ENCODE data around the gene RGS1.

Gene RGS1, protein sequence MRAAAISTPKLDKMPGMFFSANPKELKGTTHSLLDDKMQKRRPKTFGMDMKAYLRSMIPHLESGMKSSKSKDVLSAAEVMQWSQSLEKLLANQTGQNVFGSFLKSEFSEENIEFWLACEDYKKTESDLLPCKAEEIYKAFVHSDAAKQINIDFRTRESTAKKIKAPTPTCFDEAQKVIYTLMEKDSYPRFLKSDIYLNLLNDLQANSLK
- total RNA-seq: 1,321 reads per million, percentile 100 among the genes with 10 or more reads in this experiment

DNA sequence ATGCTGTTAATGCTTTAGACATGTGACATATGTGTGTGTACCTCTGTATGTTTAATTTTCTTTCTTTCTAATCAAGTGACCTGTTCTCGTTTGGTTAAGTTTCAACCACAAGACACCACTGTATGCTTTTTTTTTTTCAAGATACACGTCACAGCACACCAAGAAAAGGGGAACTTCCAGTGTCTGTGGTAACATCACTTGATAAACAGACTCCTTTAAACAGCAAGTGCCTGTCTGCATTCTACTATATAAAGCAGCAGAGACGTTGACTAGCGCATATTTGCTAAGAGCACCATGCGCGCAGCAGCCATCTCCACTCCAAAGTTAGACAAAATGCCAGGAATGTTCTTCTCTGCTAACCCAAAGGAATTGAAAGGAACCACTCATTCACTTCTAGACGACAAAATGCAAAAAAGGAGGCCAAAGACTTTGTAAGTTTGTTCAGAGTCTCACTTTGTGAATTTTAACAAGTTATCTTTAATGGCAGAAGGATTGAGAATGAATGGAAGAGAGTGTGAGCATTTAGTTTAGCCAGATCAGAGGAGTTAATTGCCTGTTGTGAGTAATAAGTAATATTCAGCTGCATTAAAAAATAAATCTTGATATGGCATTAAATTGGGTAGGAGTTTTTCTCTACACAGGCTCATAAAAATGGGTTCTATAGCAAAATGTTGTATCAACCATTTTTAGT lies at the start of gene RGS1:
RGS1 (plus strand) TSS at position 275 of the 691 bp plus-strand sequence; CDS start at position 295, 20 bp downstream.
- DNase-seq: peak; percentile 64

DNA sequence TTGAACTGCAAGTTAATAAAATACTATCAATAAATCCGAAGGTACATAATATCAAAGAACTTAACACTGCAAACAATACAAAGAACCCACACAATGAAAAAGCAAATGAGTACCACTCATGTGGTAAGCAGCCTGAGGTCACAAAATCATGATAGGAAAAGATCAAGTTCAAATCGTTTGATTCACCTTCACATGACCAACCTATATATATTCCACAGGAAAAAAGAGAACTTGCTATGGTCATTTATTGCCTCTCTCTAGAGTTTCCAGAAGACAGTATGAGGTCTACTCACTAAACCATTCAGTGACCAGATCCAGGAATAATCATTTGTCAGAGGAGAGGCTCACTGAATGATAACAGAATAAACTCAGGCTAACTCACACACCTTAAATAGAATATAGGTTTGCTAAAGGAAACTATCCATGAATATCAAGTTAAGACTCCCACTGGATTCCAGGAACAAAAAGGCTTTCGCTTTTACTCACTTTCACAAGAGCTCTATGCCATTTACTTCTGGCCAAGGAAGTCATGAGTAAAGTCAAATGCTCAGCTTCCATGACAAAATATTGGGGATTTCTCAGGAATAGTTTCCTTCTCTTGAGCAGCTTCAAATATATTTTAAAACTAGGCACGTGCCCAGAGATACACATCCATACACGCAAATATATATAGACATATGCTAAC lies 48.3 kb upstream of the RGS1 start:
- no peak for DNase-seq

DNA sequence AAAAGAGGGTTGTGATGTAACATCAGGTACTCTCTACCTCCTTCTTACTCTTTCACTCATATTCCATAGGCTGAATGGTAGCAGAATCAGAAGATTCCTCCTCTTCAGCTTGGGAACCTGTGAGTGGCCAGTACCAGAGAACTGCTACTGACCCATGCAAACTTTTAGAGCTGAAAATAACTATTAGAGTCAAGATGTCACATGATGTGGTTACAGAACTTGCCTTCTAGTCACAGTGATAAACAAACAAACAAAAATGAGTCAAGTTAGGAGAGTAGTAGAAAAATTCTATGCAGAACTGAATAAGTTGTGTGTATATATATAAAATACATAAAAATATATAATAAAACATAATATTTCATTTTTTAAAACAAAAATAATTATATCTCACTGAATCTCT lies 47.6 kb upstream of the RGS1 start:
- DNase-seq: no peak

DNA sequence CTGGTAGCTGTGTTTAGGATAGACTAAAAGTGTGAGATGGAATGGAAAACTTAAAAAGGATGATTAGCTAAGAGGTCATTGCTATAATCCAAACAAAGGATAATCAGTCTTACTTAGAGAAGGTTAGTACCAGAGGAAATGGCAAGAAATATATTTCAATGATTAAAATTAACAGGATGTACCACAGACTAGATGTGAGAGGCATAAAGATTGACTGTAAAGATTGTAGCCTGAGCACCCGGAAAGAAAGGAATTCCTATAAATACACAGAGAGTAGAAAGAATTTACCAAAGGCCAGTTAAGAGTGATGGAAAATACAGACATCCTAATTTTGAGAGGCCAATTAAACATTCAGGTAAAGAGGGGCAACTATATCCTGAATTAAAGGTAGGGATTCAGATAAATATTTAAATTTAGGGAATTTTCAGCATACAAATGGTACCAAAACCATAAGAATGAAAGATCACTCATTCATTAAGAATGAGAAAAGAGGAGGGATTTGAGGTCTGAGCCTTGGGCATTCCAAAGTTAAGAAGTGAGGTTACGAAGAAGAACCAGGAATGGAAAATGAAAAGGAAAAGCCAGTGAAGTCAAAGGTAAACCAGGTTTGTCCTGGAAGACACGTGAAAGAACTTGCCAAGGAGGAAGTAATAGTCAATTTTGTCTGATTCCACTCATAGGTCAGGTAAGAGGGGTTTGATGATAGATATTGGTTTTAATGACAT lies 46.4 kb upstream of the RGS1 start:
- no peak for DNase-seq

DNA sequence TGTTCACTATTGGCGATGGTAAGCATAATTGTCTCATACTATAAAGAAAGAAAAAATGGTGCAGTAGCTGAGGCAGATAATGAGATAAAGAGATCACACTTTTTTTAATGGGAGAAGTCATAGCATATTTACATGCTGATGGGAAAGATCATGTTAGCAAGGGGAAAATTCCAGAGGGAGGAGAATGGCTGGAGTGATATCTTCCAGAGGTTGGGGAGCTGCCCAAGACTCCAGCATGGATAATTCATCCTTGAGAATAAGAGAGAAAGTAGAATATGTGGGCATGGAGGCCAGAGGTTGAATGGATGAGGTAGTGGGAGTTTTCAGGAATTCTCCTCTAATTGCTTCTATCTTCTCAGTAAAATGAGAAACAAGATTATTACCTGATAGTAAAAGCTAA lies 45.8 kb upstream of the RGS1 start:
- DNase-seq: no peak

DNA sequence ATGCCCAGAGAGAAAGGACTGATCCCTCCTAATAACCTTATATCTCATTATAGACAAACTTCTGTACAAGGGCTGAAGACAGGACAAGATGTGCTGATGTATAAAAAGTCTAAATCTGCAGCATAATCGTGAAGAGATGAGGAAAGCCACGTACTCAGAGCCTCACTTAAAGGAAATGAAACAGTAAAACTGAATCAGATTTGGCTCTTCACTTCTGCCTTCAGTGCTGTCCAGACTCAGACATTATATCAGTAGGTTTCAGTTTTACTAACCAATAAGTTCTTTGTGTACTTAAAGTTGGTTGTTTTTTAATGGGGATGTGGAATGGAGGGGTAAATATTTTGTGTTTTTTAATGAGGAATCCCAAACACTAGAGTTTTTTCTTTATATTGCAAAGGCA lies 45.3 kb upstream of the RGS1 start:
- DNase-seq: no peak

DNA sequence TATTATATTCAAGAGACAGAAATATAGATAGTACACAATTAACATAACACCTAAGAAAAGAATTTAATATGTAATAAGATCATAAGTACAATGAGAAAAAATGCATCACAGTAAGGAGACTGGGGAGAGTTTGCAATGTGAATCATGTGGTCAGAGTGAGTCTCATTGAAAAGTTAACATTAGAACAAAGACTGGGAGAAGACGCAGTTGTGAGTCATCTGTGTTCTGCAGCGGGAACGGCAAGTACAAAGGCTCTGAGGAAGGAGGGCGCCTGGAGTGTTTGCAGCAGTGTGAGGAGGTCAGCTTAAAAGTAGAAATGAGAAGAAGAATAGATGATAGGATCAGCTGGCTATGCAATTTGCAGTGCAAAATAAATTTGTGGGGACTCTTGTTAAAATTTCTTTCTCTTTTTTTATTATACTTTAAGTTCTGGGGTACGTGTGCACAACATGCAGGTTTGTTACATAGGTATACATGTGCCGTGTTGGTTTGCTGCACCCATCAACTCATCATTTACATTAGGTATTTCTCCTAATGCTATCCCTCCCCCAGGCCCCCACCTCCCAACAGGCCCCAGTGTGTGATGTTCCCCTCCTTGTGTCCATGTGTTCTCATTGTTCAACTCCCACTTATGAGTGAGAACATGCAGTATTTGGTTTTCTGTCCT lies 44.4 kb upstream of the RGS1 start:
- peak; percentile 52 for DNase-seq

DNA sequence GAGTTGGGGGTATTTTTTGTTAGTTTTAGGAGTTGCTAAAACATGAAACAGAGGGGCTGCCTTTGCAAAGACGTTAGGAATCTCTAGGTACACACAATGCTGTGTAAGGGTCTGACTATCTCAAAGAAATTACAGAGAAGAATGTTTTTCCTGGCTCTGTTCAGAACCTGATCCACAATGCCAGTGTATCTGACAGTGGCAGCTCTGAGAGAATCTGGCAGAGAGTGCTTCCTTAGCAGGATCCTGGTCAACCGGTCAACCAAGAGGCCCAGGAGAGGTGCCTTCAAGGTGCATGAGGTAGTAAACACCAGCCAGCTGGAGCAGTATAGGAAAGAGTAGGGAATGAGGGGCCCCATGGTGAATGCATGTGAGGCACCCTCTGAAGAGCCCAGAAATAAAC lies 40.9 kb upstream of the RGS1 start:
- no peak for DNase-seq

DNA sequence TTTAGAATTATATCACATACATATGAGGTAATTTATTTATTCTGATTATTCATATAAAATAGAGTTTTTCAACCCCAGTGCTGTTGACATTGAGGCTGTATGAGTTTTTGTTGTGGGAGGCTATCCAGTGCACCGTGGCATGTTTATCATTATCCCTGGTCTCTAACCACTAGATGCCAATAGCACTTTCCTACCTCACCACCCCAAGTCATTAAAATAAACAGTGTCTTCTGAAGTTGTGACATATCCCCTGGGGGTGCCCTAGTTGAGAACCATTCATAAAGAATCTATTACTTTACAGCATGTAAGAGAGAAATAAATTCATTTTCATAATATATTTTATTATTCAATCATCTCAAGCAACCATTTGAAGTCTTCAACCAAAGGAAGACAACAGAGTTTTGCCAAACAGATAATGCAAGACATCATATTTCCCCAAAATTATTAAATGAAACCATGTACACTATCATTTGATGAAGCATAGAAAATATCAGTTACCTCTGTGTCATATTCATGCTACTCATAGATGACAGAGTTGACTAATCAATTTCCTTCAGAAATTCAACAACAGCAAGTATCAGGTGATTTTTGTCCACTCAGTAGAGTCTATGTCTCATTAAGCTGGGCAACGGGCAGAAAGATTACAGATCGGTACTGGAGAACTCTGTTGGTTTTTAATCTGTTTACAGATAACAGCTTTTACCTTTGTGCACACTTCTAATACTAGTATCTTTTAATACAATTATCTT lies 39.5 kb upstream of the RGS1 start:
- no peak for DNase-seq

DNA sequence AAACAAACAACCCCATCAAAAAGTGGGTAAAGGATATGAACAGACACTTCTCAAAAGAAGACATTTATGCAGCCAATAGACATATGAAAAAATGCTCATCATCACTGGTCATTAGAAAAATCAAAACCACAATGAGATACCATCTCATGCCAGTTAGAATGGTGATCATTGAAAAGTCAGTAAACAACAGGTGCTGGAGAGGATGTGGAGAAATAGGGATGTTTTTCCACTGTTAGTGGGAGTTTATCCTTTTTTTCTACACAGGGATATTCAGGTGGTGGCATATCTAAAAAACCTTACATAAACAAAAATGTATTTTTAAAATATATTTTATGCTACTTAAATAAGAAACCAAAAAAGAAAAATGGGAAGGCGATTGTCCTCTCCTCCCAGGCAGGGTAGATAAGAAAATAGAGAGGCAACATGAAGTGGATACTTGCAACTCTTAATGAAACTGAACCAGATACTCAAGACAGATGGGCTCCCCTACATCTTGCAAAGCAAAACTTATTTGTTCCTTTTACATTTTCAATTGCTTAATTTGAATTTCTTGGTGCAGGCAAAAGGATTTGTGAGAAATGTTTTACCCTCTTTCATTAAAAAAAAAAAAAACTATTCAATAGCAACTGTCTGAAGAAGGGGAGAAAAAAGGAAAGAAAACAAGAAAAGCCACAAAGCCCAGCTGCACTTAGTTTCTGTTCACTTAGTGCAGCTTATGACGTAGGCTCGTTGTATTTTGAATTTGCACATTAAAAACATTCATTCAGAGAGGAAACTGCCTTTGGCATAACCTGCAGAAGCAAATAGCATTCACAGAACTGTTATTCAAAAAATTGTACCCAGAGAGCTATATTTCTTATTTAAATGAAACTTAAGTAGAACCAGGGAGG lies 36.9 kb upstream of the RGS1 start:
- peak; percentile 31 for DNase-seq

DNA sequence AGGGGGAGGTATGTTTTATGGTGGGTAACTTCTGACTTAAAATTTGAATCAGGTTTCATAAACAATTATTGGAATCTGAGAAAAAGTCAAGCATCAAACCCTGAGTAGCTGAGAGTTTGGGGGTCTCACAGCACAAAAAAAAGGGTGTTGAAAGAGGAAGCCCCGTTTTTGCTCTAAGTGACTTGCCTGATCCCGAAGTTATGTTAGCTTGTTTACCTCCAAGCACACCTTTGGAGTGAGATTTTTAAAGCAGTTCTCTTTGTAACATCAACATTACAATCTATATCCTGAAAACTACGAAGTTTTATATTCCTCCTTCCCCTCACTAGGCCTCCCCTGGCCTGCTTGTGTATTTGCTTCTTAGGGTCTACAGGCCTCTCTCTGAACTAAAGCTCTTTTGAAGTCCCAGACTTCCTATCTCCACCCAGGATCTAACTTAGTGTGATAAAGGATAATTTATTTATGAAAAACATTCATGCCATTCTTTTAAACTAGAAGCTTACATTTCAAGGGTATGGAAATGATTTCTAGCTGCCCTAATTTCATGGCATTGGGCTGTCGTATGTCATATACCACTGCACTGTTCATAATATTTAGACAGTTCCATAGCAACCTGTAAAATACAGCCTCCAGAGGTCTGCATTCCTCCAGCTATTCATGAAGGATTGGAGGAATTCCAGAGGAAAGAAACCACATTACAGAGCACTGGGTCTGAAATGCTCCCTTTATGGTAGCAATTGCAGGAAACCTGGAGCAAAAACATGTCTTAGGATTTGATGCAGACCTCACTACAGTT lies 36.1 kb upstream of the RGS1 start:
- no peak for DNase-seq

DNA sequence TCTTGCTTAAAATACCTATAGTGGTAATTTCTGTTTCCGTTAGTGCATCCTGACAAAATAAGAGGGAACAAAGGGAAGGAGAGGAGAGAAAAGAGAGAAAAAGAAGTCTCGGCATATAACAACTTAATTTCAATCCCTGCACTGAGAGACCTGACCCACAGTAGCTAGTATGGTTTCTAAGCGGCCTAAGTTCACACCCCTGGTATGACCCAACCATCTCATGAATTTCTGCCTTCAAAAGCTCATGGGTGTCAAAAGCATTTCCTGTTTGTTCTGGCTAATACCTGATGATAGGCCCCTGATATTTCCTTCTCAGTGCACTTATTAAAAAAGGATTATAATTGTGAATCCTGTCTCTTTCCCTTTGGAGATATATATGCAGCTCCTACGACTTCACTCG lies 32.1 kb upstream of the RGS1 start:
- DNase-seq: no peak

DNA sequence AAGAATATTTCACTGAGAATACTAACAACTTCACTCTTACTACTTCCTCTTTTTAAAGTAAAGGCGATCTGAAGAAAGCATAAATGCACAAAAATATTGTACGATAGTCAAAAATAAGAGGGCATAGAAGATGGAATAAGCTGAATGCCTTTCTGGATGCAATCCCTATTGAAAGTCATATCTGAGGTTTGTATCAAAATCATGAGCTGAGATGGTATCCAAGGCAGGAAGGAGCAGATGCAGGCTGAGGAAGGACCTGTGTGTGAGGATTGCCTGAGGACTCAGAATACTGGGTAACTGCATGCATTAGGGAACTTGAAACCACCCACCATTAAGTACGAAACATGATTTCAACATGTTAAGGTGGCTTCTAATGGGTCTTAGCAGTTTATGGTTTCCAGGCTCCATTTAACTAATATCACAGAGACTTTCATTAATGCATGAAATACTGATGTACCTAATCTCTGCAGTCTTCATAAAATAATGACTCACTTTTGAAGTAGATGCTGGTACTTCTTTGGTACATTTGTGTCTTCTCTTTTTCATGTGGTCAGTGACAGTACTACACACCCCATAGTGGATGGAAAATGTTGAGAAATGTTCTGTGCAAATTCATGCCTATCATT lies 29.6 kb upstream of the RGS1 start:
- no peak for DNase-seq

DNA sequence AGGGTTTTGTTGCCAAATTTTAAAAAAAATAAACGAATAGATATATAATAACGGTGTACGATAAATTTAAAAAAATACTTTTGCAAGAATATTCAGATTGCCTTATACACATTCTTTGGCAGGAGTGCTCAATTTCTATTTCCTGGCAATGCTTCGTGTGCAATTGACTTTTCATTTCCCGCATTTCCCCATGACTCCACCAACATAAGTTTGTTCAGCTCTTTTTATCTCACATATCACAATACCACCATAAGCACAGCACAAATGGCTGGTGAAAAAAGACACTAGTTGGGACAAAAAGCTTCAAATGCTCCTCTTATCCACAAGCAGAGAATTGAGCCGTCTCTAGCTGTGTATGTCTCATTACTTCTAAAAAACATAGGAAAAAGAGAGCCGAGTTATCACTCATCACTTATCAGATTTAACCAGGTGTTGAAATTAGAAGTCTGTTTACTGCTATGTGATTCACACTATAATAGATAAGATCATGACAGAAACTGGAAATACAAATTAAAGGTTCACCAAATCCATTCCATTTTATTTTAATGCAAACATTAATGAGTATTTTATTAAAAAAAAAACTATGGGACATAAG lies 28.9 kb upstream of the RGS1 start:
- DNase-seq: no peak

DNA sequence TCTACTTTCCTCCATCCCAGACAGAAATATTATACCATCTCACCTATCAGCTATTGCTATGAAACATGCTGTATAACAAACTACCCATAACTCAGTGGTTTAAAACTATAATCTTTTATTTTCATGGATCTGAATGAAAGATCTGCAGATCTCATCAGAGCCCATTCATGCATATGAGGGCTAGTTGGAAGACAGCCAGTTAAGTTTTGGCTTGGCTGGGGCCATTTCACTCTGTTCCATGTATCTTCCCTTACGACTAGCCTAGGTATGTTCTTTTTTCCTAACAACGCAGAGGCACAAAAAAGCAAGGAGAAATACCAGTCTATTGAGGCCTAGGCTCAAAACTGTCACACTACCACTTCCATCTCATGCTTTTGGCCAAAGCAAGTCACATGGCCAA lies 28.1 kb upstream of the RGS1 start:
- DNase-seq: no peak

DNA sequence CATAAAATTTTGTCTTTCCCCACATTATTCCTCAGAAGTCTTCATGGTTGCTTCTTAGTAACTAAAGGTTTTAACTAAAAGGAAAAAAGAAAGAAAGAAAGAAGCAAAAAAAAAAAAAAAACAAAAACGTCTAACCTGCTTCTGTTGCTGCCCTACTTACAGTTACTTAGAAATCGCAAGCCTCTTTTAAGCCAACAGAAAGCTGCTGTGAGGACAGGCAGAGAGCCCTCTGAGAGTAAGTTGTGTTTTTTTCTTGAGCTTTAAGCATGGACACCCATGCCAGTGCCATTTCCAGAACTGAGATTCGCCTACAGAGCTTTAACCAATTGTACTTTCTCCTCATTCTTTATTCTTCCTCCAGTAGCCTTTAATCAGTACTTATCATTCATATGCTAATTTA lies 25.6 kb upstream of the RGS1 start:
- DNase-seq: no peak

DNA sequence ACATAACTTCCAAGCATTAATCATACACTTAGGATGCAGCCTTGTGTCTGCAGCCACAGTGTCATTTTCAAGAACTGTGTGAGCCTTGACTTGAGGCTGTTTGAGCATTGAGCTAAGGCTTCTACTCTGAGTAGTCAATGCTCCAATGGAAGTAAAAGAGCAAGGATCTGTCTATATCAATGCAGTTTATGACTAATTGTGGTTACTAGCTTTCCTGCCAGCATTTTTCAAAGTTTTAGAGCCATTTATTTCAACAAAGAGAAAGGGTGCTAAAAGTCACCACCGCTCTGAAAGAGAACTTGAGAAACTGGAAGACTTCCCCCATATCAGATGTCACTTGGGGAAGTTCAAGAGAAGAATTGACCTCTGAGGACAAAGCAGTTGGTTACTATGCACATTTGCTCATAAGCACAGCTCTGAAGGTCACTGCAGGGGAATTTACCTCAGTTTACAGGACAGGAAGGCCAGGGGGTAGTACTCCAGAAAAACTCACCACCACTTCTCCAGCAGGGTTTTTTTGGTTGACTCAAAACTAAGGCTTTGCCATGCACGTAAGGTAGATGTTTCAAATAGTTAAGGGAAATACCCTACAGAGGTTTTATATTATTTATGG lies 24.5 kb upstream of the RGS1 start:
- DNase-seq: no peak

DNA sequence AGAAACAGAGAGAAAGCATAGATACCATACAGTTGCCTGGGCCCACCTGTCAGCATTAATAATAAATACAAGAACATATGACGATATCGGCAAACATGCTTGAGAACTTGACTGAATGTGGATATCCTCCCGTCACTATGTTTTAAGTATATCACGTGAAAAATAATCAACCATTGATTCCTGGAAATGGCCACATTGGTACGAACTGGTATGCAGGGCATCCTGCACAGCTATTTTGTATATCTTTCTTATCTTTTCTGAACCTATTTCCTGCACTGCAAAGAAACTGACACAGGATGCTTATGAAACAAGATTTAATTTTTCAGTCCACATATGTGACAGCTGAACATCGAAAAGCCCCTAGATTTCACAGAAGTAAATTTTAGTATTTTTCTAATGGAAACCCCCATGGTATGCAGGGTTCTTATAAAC lies 22.8 kb upstream of the RGS1 start:
- DNase-seq: no peak

DNA sequence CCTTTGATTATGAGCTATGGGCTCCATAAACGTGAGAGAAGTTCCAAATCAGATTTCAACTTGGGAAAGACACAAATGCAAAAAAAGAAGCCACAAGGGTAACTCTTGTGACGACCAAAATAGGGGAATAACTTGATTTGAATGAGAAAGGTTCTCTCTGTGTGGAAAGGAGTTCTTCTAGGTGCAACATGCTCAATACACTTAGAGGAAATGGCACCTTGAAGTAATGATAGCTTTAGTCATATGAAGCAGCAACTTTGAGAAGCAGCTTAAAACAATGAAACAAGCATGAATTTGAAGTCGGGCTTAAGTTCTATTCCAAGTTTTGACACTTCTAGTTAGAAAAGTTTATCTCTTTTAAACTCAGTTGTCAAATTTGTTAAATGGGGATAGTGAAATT lies 21.8 kb upstream of the RGS1 start:
- no peak for DNase-seq

Measured in effector CD4-positive, alpha-beta T cell (primary cell).